Fibroblast of skin of back (primary cell): Measurements from ENCODE around the gene PBXIP1.
"Not testable (repeated sequence)": the region's sequence is repeated elsewhere in the genome, so short reads cannot be mapped to it uniquely, and the experiment has no call there.

ENCODE experiments used
- DNase-seq: peaks from one replicate; pipeline ENCODE4 v3.0.0-alpha.2; 2013

Gene PBXIP1

DNA sequence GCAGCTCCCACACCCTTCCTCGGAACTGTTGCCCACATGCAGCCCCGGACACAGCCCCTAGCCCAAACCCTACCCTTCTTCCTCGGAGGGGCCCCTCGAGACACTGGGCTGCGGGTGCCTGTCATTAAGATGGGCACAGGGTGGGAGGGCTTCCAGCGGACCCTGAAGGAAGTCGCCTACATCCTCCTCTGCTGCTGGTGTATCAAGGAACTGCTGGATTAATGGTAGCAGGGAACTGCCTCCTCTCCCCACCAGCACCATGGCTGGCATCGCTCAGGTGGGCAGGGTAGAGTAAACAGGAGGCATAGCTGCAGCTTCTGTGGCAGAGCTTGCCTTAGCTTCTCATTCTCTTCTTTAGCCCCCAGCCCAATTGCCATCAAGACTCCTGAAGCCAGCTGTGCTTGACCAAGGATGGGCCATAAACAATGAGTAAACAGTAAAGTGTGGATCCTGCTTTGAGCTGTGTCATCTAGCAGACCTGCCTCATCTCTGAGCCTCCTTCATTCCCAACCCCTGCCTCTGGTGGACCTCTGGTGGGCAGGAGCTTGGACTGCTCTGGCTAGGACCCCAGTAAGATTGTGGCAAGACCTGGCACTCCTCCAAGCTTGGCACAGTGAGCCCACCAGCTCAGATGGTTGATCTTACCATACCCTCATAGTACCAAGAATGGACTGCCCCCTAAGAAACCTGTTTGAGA lies 37.8 kb upstream of the PBXIP1 start, which contains the start of gene LENEP:
Gene LENEP, plus strand, starts transcription at position 15 of the 697 bp plus-strand sequence. Its CDS starts 22 bp downstream, at position 37.
- no peak for DNase-seq

DNA sequence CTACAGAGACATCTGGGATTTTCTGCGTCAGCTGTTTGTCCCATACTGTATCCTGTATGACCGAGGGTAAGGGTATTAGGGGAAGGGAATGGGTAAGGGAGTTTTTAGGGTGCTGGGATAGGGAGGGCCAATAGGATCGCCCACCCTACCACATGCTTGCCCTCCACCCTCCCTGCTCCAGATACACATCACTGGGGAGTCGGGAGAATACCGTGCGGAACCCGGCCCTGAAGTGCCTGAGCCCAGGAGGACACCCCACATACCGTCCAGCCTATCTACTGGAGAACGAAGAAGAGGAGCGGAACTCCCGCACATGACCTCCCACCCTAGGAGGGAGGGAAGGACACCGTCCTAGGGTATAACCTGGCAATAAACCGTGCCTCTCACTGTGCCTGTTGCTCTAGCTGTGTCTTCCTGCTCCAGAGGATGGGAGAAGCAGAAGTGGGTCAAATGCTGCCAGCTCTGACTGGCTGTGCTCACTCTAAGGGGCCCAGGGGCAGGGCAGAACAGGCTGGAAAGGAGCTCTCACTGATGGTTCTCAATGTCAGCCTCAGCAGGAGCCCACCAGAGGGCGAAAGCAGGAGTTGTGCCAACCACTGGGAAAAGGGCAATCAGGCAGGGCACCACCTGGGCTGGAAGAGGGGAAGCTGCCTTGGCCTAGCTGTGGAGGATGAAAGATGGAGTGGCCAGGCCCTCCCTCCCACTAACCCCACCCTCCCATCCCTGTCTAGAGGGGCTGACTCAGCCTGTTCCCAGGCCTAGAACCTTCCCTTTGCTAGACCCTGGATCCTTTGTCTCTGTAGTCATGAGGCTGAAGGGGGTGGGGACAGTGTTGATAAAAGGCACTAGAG lies 37.0 kb upstream of the PBXIP1 start:
- peak; percentile 61 for DNase-seq

DNA sequence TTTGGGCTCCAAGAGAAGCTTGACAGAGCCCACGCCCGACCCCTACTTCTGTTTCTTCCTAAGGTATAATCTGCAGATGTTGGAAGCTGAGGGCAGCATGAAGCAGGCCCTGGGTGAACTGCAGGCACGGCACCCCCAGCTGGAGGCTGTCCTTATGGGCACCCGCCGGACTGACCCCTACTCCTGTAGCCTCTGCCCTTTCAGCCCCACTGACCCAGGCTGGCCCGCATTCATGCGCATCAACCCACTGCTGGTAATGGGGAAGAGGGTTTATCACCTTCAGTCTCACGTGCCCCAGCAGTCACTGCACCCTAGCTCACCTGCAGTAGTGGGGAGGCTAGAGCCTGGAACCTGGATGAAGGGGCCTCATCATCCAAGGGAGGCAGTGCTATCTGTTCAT lies 34.4 kb upstream of the PBXIP1 start:
- DNase-seq, result no peak

DNA sequence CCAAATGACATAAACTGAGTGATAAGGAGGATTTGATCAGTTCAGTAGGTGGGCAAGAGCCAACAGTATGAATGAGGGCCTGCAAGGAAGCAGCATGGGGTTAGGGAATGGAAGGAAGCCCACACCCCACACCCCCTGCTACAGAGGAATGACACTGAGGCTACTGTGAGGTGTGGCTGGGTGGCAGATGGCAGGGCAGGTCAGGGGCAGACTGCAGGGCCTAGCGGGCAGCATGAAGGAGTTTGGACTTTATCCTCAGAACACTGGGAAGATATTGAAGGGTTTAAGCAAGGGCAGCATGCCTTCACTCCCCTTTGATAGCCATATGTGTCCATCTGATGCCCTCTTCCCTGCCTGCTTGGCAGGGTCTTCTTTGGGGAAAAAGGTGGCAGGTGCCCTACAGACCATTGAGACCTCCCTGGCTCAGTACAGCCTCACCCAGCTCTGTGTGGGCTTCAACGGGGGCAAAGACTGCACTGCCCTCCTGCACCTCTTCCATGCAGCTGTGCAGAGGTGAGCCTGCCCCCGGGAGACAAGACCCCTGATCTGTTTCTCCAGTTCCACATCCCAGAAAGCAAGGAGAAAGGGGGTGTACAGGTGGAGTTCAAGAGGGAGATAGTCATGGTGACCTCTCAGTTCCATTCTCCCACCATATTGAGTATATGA lies 33.4 kb upstream of the PBXIP1 start:
- no peak for DNase-seq

DNA sequence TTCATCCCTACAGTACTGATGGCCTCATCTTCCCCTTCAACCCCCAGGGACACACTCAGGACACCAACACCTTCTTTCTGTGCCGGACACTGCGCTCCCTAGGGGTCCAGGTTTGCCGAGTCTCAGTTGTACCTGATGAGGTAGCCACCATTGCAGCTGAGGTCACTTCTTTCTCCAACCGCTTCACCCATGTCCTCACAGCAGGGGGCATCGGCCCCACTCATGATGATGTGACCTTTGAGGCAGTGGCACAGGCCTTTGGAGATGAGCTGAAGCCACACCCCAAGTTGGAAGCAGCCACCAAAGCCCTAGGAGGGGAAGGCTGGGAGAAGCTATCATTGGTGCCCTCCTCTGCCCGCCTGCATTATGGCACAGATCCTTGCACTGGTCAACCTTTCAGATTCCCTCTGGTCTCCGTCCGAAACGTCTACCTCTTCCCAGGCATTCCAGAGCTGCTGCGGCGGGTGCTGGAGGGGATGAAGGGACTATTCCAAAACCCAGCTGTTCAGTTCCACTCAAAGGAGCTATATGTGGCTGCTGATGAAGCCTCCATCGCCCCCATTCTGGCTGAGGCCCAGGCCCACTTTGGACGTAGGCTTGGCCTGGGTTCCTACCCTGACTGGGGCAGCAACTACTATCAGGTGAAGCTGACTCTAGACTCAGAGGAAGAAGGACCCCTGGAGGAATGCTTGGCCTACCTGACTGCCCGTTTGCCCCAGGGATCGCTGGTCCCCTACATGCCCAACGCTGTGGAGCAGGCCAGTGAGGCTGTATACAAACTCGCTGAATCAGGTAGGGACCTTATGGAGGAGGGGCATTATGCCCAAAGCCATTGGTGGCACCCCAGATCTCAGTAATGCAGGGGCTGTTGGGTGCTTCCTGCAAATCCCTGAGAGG lies 32.4 kb upstream of the PBXIP1 start:
- DNase-seq, result no peak

DNA sequence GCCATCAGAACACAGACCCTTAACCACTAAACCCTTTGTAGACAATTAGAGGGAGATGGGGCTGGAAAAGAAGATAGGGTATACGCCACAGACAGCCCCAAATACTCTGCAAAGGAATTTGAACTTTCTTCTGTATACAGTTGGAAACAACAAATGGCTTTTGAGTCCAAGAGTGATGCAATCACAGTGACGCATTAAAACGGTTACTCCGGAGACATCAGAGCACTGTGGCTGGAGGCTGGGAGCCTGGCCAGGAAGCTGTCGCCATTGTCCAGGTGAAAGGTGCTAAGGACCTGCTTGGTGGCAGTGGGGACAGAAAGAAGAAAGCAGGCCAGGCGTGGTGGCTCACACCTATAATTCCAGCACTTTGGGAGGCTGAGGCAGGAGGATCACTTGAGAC lies 31.4 kb upstream of the PBXIP1 start:
- DNase-seq, result no peak

DNA sequence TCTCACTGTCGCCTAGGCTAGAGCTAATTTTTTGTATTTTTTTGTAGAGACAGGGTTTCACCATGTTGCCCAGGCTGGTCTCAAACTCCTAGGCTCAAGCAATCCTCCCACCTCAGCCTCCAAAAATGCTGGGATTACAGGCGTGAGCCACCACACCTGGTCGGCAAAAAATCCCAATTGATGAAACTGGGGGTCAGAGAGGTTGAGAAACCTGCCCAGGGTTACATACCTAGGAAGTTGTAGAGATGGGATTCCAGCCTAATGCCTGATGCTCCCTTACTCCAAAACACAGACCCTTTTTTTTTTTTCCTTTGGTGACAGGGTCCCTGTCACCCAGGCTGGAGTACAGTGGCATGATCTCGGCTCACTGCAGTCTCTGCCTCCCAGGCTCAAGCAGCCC lies 30.8 kb upstream of the PBXIP1 start:
- DNase-seq, result not testable (repeated sequence)

DNA sequence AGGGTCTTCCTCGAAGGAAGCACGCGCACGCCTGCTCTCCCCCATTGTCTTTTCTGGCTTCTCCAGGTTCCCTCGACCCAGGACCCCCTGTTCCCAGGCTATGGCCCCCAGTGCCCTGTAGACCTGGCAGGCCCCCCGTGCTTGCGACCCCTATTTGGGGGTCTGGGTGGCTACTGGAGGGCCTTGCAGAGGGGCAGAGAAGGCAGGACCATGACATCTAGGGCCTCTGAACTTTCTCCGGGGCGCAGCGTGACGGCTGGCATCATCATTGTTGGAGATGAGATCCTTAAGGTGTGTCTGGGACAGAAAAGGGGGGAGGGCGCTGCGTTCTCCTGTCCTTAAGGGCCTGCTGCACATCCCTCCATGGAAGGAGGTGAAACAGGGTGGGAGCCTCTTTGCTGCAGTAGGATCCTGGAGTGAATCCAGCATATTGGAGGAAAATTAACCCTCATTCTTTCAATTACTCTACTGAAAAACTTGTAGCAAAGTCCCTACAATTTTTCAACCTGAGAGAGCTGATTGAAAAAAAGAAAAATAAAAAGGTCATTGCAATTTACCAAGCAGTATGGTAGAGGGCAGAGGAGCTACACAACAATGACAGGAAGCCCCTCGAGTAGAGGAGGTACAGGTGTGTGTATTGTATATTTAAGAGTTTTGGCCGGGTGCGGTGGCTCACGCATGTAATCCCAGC lies 28.0 kb upstream of the PBXIP1 start:
- DNase-seq, result no peak

DNA sequence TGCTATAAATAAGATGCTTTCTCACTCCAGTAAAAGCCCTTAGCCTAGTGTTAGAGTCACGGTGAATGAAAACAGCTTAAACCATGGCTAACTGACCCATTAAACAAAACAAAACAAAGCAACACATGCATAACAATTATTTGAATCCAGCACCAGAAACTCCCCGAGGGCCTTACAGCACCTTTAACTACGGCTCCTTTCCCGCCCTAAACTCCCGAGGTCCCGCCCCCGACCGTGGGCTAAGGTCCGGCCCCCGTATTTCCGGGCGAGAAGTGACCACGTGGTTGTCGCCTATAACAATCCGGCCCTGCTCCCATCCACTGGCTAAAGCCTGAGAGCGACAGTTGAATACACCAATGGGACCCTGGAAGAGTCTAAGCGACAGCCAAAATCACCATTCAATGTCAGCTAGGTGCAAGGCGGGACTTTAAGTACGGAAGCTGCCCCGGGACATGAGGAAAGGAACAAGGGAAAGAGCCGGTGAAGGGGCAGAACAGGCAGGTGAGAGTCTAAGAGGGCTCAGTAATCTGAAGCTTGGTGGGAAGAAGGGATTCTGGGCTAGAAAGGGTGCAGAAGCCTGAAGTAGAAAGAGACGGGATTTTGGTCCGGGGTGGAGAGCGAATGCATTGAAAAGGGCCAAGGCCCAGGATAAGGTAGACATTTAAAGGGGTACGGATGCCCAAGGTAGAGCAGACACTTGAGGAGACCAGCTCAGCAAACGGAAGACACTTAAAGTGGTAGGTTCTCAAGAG lies 27.2 kb upstream of the PBXIP1 start, which contains the start of gene FLAD1:
Gene FLAD1, plus strand, starts transcription at position 448 of the 752 bp plus-strand sequence. CDS start 351 bp downstream, outside the sequence.
- DNase-seq, result peak; percentile 100

DNA sequence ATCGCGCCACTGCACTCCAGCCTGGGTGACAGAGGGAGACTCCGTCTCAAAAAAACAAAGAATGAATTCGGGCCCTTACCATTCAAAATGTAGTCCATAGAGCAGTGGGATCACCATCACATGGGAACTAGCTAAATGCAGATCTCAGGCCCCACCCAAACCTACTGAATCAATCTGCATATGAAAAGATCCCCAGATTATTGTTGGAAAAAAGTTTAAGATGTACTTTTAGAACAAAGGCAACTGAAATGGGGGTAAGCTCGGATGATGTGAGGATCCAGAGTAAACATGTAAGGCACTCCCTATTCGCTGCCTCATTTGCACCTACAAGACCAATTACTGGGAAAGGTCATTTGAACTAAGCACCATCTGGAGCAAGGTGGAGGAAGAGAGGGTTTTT lies 26.4 kb upstream of the PBXIP1 start:
- no peak for DNase-seq

DNA sequence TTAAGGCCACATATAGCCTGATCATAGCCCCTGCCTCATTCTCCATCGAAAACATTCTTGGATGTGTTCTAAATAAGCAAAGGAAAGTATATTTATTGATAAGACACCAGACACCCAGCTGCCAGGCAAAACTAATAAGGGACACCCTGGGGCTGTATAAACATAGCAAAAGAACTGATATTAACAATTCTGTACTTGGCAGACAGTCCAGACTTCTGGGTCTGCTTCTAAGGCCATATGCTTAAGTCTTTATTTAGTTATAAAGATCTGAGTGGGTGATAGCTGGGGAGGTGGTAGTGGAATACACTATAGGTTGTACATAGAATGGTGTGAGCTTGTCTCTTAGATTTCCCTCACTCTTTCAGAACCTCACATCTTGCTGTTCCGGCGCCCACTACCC lies 22.5 kb upstream of the PBXIP1 start:
- DNase-seq, result no peak

DNA sequence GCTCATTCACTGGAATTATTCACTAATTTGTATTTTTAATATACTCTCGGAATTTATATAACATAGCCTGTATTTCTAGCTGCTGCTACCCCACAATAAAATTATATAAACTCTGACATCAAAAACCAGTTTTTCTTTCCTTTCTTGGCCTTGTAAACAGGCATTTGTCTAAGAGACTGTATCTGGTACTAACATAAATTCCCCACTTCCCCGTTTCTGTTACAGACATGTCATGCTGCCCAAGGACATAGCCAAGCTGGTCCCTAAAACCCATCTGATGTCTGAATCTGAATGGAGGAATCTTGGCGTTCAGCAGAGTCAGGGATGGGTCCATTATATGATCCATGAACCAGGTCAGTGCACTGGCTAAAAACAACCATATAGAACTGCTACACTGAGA lies 21.9 kb upstream of the PBXIP1 start:
- not testable (repeated sequence) for DNase-seq

DNA sequence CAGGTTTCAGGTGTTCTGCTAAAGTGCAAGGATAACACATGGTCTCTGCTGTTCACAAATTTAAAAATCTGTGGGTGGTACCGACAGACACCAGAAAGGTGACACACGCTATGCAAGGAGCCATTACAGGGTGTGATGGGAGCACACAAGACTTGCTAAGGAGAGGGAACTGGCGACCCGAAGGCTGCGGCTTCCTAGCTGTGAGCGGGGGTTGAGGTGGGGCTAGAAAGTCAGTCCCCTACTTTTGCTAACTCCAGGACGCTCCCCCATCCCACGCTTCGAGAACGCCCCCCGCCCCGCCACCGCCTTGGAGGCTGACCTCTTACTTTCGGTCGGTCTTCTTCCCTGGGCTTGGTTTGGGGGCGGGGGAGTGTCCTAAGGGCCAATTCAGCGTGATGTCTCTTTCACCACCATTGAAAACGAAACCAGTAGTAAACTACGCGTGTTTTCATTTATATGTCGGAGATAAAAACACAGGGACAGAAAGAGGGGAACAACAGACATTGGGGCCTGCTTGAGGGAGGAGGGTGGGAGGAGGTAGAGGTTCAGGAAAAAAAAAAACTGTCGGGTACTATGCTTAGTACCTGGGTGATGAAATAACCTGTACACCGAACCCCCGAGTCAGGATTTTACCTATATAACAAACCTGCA lies 19.6 kb upstream of the PBXIP1 start:
- peak; percentile 60 for DNase-seq

DNA sequence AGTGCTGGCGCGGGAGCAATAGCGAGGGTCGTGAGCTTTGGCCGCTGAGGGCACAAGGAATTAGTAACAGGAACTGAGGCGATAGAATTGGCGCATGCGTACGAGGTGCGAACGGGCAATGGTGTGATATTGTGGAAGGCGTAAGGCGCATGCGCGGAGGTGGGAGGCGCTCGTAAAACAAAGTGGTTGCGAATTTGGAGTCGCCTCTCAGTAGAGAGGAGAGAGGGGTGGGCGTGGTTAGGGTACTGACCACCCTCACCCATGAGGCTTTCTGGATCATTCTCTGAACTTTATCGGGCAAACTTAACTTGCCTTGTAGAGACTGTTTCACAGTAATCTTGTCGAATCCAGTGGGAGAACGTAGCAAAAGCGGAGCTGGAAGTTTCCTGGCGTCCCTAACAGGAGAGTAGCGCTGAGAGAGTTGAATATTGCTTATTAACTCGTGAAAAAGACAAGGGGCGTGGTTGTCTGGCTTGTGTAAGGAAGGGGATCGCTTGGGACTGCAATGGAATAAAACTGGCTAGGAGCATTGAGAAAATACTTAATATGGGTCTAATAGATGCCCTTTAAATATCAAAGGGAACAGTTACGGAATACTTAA lies 19.0 kb upstream of the PBXIP1 start:
- DNase-seq, result peak; percentile 95

DNA sequence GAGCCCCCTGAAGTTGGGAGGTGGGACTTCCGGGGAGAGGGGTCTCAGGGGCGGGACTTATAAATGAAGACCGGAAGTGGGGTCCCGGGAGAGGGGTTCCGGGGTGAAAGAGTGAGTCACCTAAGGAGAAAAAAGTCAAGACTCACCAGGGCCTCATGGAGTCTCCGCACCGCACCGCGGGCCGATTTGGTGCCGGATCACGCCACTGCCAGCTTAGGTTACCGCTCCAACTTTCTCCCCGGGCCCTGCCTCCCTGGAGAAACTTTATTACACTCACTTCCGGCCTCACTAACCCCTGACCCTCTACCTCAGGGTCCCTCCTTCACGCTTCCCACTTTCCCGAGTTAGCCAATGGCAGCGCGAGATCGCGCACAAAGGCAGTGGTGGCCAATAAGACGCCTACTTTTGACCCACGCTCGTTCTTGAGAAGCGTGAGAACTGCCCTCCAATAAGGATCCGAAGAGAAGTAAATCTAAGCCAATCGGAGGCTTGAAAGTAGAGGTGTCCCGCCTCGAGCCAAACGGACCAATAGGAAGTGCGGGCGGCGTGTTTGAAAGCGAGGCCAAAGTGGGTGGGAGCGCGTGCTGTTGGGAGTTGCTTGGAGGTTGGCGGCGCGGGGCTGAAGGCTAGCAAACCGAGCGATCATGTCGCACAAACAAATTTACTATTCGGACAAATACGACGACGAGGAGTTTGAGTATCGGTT lies 18.4 kb upstream of the PBXIP1 start, which contains the start of gene CKS1B:
Gene CKS1B, plus strand, starts transcription at position 580 of the 706 bp plus-strand sequence. Its CDS starts 65 bp downstream, at position 645.
- peak; percentile 100 for DNase-seq

DNA sequence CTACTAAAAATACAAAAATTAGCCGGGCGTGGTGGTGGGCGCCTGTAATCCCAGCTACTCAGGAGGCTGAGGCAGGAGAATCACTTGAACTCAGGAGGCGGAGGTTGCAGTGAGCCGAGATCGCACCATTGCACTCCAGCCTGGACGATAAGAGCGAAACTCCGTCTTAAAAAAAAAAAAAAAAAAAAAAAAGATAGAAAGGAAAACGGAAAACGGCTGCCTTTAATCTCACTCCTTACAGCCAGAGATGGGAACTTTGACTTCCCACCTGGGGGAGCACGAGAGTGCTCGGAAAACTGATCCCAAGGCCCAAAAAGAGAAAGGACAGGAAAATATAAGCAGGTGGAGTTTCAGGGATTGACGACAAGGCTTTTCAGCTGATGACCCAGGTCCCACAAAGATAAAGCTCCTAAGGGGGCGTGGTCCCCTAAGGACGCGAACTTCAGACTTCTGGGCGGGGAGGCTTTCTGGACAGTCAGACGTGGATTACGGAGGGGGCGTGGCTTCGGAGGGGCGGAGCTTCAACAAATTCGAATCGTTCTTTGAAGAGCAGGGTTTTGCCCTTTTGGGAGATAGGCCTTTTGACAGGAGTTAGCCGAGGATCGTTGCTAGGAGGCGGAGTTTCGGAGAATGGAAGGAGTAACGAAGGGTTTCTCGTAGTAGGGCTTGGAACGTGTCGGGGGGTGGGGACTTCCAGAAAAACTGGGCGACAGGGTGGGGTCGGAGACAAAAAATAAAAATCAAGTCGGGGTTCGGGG lies 17.6 kb upstream of the PBXIP1 start:
- peak; percentile 98 for DNase-seq

DNA sequence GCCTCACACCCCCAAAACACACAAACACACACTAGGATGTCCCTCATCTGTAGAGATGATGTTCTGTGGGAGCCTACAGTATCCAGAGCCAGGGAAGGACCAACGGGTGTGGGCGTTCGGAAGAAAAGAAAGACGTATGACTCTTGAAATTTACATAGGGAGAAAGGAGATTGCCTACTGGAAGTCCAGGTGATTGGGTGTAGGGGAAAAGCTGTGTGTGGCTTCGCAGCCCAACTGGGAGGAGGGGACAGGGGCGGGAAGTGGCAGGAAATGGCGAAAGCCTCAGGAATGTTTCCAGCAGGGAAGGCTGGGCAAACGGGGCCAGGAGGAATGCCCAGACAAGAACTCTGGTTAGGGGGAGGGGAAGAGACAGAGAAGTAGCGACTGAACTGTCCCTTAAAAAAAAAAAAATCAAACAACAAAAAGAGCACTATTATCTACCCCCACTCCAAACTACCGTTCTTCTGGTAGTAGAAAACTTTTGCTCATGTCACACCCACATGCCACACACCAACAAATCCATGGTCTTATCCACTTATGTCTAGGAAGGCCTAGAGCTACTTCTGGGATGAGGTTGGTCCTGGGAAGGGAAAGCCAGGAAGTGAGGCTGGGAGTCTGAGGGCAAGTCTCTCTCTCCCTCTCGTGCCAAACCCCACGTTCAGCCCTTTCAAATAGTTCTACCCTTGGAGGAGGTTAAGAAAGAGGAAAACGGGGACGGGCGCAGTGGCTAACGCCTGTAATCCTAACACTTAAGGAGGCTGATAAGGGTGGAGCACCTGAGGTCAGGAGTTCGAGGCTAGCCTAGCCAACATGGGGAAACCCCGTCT lies 16.8 kb upstream of the PBXIP1 start:
- peak; percentile 99 for DNase-seq
